OCI-LY1 (cell line): ENCODE measurements around the gene TSPAN1.

Source experiments
- H2AFZ ChIP-seq: fragments of 200-600 bp; sonication (generic), shearing (Covaris generic); 2 replicates; pipeline ENCODE4 v1.6.0; 2014; ENCODE audit warnings: antibody characterized with exemption, mild to moderate bottlenecking, low read length
- H3F3A ChIP-seq: fragments of 200-600 bp; sonication (generic), shearing (Covaris generic); 2 replicates; pipeline ENCODE4 v1.6.0; 2014; ENCODE audit warnings: mild to moderate bottlenecking, antibody characterized with exemption, low read length, moderate library complexity; ENCODE audit not compliant: insufficient read depth
- H3K27ac ChIP-seq: fragments of 200-600 bp; sonication (generic); 2 replicates; pipeline ENCODE4 v1.5.1; 2014; ENCODE audit warnings: low read length, mixed run types, mild to moderate bottlenecking, low read depth; ENCODE audit not compliant: poor library complexity, severe bottlenecking
- H3K27me3 ChIP-seq: fragments of 200-600 bp; sonication (generic); 2 replicates; pipeline ENCODE4 v1.6.0; 2014; ENCODE audit warnings: antibody characterized with exemption, mild to moderate bottlenecking, low read length, moderate library complexity; ENCODE audit not compliant: insufficient read depth
- H3K36me3 ChIP-seq: fragments of 200-600 bp; sonication (generic); 2 replicates; pipeline ENCODE4 v1.6.1; 2014; ENCODE audit warnings: mild to moderate bottlenecking, antibody characterized with exemption, low read length, moderate library complexity, mixed read lengths; ENCODE audit not compliant: insufficient read depth
- H3K4me1 ChIP-seq: fragments of 200-600 bp; sonication (generic); 2 replicates; pipeline ENCODE4 v1.5.1; 2014; ENCODE audit warnings: mild to moderate bottlenecking, low read length, moderate library complexity; ENCODE audit not compliant: insufficient read depth, severe bottlenecking
- H3K4me2 ChIP-seq: fragments of 200-600 bp; sonication (generic), shearing (Covaris generic); 2 replicates; pipeline ENCODE4 v1.6.1; 2014; ENCODE audit warnings: low read length
- H3K4me3 ChIP-seq: fragments of 200-600 bp; sonication (generic); 2 replicates; pipeline ENCODE4 v1.5.1; 2014; ENCODE audit warnings: low read length, low read depth, mild to moderate bottlenecking, mixed read lengths; ENCODE audit not compliant: poor library complexity, severe bottlenecking
- H3K79me2 ChIP-seq: fragments of 200-600 bp; shearing (Covaris generic); 2 replicates; pipeline ENCODE4 v1.6.1; 2016; ENCODE audit warnings: mixed run types, low read length, mixed read lengths; ENCODE audit not compliant: insufficient read depth
- H3K9ac ChIP-seq: fragments of 200-600 bp; sonication (generic), shearing (Covaris generic); 2 replicates; pipeline ENCODE4 v1.6.1; 2014; ENCODE audit warnings: mild to moderate bottlenecking, low read length, mixed read lengths
- H3K9me2 ChIP-seq: fragments of 200-600 bp; sonication (generic), shearing (Covaris generic); 2 replicates; pipeline ENCODE4 v1.6.1; 2014; ENCODE audit warnings: low read depth, mild to moderate bottlenecking, low read length, mixed read lengths
- H3K9me3 ChIP-seq: fragments of 200-600 bp; shearing (Covaris generic); 2 replicates; pipeline ENCODE4 v1.6.1; 2014; ENCODE audit warnings: low read length, mixed read lengths
- H4K20me1 ChIP-seq: fragments of 200-600 bp; sonication (generic), shearing (Covaris generic); 2 replicates; pipeline ENCODE4 v1.6.0; 2016; ENCODE audit warnings: mild to moderate bottlenecking, low read length; ENCODE audit not compliant: insufficient read depth
- CTCF ChIP-seq: fragments of 200-600 bp; sonication (generic), shearing (Covaris generic); IDR thresholded peaks from 2 replicates; pipeline ENCODE4 v1.5.1; 2017; ENCODE audit warnings: mild to moderate bottlenecking, antibody characterized with exemption, low read length, moderate library complexity, mixed read lengths
- EZH2 ChIP-seq: fragments of 200-600 bp; sonication (generic), shearing (Covaris generic); IDR thresholded peaks from 2 replicates; pipeline ENCODE4 v1.8.0; 2017; ENCODE audit warnings: borderline replicate concordance, mixed run types, mild to moderate bottlenecking, antibody characterized with exemption, low read length, moderate library complexity, mixed read lengths

The TSPAN1 gene

GRCh38 chr1:46186076-46186475, 11.2 kb downstream of the TSPAN1 start:
- Histone ChIP-seq H3K9me2 (no peaks in the 10 kb centered on the region), H3K79me2 (no peaks in the 10 kb centered on the region), H3K27me3 (no peaks in the 10 kb centered on the region), H3K27ac (no peak overlapping the region), H3K9me3 (no peaks in the 10 kb centered on the region), H4K20me1 (no peaks in the 10 kb centered on the region), H2AFZ (no peak overlapping the region), H3K4me2 (no peak overlapping the region), H3K36me3 (no peaks in the 10 kb centered on the region; the same call in 1 of the 2 replicates), H3K9ac (no peak overlapping the region), H3F3A (no peaks in the 10 kb centered on the region), H3K4me3 (no peak overlapping the region), H3K4me1 (no peaks in the 10 kb centered on the region)
- TF ChIP-seq CTCF = no peak
- TF ChIP-seq EZH2 = no peak

- Histone ChIP-seq H3K9ac (no peak overlapping the region), H2AFZ (no peak overlapping the region), H3K4me1 (no peaks in the 10 kb centered on the region), H3K9me3 (no peaks in the 10 kb centered on the region), H3K27ac (no peak overlapping the region), H4K20me1 (no peaks in the 10 kb centered on the region), H3K79me2 (no peaks in the 10 kb centered on the region), H3K36me3 (peaks cover 5% of the 10 kb centered on the region; the same call in 1 of the 2 replicates), H3K4me2 (no peak overlapping the region), H3K4me3 (no peak overlapping the region), H3K9me2 (no peaks in the 10 kb centered on the region), H3K27me3 (no peaks in the 10 kb centered on the region), H3F3A (no peaks in the 10 kb centered on the region)
- TF ChIP-seq EZH2 = no peak
- no peak for TF ChIP-seq CTCF
These were observed 12.4 kb downstream of the TSPAN1 start for GRCh38 chr1:46187106-46187869.

GRCh38 chr1:46188295-46189030, 13.6 kb downstream of the TSPAN1 start:
- Histone ChIP-seq H3K36me3 (peaks cover 14% of the 10 kb centered on the region; the same call in 1 of the 2 replicates), H3K9ac (no peak overlapping the region), H3K79me2 (no peaks in the 10 kb centered on the region), H3K9me3 (no peaks in the 10 kb centered on the region), H3K4me1 (no peaks in the 10 kb centered on the region), H3K4me3 (no peak overlapping the region), H3K9me2 (no peaks in the 10 kb centered on the region), H3K27ac (no peak overlapping the region), H4K20me1 (no peaks in the 10 kb centered on the region), H2AFZ (no peak overlapping the region), H3F3A (no peaks in the 10 kb centered on the region), H3K27me3 (no peaks in the 10 kb centered on the region), H3K4me2 (no peak overlapping the region)
- TF ChIP-seq CTCF = no peak
- TF ChIP-seq EZH2 = no peak
